NCI-H1694 treated with DMSO at 0.1 percent for 48 hours (cell line): ENCODE results near the gene TIMMDC1.

Source experiments
- DNase-seq: peaks from one replicate; lab custom pipeline; 2025; lab: John Stamatoyannopoulos, UW

Gene TIMMDC1, protein sequence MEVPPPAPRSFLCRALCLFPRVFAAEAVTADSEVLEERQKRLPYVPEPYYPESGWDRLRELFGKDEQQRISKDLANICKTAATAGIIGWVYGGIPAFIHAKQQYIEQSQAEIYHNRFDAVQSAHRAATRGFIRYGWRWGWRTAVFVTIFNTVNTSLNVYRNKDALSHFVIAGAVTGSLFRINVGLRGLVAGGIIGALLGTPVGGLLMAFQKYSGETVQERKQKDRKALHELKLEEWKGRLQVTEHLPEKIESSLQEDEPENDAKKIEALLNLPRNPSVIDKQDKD

DNA sequence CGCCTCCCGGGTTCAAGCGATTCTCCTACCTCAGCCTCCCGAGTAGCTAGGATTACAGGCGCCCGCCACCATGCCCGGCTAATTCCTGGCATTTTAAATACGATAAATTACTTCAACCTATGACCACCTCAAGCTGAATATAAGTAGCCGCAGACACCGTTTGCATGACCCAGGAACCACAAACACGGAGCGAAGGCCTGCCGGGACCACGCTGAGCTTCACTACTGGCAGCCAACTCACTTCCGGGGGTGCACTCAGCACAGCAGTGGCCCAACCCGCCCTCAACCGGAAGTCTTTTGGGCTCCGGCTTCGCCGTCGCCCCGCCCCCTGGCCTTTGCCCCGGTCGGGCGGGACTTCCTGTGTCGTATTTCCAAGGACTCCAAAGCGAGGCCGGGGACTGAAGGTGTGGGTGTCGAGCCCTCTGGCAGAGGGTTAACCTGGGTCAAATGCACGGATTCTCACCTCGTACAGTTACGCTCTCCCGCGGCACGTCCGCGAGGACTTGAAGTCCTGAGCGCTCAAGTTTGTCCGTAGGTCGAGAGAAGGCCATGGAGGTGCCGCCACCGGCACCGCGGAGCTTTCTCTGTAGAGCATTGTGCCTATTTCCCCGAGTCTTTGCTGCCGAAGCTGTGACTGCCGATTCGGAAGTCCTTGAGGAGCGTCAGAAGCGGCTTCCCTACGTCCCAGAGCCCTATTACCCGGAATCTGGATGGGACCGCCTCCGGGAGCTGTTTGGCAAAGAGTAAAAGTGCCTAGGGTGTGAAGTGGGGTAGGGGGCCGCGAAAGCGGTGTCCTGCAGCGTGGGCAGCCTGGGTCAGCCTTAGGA lies at the start of gene TIMMDC1:
Gene TIMMDC1 (plus strand): TSS at position 362 of the 826 bp plus-strand sequence. CDS start 187 bp downstream, at position 549.
- peak; percentile 89 for DNase-seq

DNA sequence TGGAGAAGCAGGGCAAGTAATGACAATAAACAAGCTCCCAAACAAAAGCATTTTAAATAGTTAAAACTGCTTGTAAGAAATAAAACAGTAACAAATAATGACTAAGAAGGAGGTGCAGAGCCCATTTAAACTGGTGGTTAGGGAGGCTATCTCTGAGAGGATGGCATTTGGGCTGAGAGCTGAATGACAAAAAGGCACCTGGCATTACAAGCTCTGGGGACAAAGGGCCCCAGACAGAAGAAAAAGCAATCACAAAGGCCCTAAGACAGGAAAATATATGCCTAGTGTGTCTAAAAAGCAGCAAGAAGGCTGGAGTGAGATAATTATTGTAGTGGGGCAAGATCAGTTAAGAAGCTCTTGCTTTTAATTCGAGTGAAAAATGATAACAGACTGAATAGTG lies 44.5 kb upstream of the TIMMDC1 start:
- no peak for DNase-seq

DNA sequence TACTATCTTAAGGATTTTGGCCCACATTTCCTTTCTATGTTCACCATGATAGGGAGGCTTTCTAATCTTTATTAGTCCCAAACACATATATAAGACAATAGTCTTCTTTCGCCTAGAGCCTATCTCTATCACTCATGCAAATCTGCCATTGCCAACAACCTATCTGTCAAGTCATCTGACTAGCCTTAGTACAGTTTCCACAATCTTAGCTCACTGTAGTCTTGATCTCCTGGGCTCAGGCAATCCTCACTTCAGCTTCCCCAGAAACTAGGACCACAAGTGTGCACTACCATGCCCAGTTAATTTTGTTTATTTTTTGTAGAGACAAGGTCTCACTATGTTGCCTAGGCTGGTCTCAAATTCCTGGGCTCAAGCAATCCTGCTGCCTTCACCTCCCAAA lies 41.9 kb upstream of the TIMMDC1 start:
- no peak for DNase-seq

DNA sequence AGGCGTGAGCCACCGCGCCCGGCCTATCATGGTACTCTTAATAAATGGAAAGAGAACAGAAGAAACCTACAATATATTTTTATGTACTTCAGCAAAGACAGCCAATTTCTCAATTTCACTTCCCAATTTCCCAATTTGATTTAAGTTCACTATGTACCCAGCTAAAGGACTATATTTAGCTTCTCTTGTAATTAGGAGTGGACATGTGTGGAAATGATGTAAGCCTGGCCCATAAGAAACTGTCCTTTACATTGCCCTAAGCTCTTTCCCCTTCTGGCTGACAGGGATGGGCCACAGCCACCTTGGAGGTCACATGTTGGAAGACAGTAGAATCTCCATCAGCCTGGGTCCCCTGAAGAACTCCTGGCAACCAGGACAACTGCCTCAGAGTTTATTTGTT lies 41.1 kb upstream of the TIMMDC1 start:
- DNase-seq, result no peak

DNA sequence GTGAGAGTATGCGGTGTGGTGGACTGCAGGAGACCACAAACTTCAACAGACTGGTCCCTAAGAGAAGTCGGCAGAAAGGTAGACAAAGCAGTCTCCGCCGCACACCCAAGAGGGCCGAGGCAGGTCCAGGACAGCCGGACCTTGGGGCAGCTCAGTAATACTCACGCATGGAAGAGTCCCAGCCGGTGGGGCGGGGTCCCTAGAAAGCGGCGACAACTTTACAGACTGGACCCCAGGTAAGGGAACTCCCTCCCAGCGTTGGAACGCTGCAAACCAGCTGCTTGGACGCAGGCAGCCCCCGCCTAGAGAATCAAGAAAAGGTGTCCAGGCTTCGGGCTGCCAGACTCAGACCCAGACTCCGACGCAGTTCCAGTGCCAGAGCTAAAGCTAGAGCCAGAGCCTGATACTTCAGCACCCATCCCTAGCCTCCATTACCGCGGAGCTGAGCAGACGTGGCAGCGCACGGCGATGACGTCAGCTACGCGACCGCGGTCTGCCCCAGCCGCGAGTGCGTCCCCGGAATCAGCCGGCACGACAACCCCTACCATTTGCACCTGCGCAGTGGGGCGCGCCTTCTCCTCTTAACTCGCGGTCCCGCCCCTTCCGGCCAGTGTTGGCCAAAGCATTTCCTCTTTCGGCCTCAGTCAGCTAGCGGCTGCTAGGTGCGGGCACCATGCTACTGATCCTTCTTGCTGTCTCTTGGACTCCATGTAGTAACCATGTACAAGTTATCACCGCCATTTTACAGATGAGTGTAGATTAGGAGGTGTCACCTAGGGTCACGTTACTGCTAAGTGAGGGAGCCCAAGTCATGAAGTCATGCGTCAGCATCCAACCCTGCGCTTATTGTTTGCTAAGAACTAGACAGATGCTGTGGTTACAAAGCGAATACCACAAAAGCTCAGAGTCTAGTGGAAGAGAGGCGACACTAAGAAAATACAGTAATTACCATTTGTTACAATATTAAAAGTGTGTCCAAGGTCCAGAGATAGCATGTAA lies 34.9 kb upstream of the TIMMDC1 start, which contains the start of gene TMEM39A:
Gene TMEM39A (minus strand): TSS at position 445 of the 999 bp plus-strand sequence. CDS start 1,541 bp downstream, outside the sequence.
- DNase-seq, result peak; percentile 91

DNA sequence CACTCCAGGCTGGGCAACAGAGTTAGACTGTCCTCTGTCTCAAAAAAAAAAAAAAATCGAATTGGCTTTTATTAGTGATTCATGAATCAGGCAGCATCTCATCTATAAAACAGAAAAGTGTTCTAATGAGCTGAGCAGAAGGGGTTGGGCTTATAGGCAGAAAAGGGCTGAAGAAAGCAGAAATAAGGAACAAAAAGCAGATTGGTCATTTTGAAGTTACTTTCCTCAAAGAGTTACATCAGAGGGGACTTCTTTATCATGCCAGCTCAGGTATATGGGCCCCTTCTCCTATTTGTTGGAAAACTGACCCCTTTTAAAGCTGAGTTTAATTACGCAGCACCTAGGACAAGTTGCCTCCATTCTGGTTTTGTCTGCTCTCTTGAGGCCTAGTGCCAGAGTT lies 30.3 kb upstream of the TIMMDC1 start:
- no peak for DNase-seq

DNA sequence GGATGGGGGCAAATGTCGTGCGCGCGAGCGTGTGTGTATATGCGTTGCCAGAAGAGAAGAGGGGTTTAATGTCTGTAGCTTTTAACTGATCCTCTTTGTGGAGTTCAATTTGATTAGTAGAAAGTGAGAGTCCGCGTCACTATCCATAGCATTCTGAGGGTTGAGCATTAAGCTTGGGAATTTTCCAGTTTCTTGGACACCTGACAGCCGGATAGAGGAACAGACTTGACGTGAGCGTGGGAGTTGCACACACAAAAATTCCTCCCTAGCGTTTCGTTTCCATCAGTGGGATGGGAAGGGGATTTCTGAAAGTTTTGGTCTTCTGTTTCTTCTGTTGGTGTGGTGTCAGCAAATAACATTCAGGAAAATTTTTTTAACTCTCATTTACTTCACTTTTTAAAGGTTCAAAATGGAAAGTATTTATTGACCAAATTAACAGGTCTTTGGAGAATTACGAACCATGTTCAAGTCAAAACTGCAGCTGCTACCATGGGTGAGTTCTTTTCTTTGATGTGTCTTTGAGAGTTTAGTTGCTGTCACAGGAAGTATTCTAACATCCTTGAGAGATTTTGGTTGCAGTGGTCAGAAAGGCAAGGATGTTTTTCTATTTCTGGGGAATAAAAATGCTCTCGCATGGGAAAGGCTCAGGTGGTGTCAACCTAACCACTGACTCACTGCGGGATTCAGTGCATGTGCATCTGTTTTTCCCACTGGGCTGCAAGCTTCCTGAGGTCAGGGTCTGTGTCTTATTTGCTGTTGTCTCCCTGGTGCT lies 28.7 kb upstream of the TIMMDC1 start:
- DNase-seq, result no peak

DNA sequence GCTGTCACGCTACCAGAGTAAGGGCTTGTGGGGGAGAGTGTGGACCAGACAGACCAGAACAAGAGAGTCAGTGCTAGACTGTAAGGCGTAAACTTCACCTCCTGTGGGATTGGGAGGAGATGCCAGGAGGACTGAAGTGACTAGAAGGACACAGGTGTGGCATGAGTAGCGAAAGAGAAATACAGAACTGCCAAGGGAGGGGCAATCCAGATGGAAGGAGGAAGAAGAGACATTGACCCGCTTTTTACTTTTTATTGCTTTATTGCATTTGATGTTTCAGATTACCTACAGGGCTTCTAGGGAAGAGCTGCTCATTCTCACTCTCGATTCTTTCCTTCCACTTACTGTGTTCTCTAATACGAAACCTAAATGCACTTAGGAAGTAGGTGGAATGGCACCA lies 27.5 kb upstream of the TIMMDC1 start:
- DNase-seq, result no peak

DNA sequence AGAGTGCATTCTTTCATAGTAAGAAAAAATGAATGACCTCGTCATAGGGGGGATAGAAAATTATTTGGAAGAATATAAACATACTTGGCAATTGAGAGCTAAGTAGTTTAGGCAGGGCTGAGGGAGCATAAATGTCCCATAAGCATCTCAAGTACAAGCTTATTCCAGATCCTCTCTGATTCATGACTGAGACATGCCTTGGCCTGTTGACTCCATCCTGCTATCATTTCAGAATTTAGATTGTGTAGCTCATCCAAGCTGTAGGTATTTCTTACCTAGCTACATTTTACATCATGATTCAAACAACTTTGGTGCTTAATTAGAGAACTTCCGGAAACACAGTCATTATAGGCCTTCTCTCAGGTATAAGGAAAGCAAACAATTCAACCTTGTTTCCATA lies 17.3 kb upstream of the TIMMDC1 start:
- DNase-seq, result no peak

DNA sequence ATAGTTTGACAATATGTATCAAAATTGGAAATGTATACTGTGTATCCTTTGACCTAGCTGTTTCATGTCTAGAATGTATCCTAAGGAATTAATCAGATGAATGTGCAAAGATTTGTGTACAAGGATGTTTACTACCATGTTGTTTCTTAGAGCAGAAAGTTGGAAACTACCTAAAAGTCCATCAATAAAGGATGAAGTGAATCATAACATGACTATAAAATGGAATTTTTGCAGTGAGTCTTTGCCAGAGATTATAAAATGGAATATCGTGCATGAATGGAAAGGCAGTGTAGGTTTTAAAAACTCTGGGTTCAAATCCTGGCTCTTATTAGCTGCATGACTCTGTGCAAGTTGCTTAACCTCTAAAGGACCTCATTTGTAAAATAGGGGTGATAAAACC lies 15.2 kb upstream of the TIMMDC1 start:
- DNase-seq, result no peak

DNA sequence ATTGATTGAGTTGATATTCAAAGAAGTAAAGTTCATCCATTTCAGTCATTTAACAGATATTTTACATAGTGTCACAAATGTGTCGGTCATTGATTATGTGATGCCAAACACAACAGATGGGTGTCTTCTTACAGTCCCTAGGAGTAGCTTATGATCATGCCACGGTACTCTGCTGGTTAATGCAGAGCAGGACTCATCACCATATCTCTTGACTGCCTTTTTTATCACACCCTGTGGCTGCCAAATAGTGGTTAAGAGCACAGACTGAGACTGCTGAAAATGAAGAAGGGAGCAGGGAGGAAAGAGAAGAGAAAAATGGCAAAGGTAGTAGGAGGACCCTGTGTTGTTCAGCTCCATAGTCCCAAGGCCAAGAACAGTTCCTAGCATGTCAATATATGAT lies 12.8 kb upstream of the TIMMDC1 start:
- DNase-seq, result no peak

DNA sequence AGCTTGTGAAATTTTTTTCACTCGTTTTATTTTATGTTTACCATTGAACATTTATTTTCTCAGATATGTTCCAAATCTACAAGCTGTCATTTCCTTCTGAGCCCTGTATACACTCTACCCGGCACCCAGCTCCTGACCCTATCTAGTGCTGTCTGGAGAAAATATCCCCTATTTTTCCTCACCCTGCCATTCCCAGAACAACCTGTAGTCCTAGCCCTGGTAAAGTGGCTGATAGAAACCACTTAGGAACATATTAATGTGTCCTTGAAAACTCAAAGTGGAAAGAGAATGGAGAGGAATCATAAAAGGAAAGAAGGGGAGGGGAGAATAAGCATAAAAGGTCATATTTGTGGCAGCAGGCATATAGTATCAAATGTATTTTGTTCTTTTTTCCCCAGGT lies 8.2 kb upstream of the TIMMDC1 start:
- no peak for DNase-seq

DNA sequence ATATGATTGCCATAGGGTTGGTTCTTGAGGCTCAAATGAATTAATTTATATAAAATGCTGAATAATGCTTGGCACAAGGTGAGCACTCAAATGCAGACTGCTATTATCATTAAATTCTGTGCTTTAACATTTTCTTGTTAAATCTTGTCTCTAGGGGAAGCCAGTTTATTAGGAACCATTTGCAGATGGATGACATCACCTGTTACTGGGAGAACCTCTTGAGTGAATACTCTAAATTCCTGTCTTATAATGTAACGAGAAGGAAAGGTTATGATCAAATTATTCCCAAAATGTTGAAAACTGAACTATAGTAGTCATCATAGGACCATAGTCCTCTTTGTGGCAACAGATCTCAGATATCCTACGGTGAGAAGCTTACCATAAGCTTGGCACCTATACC lies 6.2 kb upstream of the TIMMDC1 start:
- no peak for DNase-seq

DNA sequence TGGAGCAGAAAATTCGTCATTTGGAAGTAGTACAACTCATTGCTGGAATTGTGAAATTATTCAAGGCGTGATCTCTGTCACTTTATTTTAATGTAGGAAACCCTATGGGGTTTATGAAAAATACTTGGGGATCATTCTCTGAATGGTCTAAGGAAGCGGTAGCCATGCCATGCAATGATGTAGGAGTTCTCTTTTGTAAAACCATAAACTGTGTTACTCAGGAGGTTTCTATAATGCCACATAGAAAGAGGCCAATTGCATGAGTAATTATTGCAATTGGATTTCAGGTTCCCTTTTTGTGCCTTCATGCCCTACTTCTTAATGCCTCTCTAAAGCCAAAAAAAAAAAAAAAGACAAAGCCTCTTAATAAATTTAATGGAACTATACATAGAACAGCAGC lies 5.5 kb upstream of the TIMMDC1 start:
- no peak for DNase-seq

DNA sequence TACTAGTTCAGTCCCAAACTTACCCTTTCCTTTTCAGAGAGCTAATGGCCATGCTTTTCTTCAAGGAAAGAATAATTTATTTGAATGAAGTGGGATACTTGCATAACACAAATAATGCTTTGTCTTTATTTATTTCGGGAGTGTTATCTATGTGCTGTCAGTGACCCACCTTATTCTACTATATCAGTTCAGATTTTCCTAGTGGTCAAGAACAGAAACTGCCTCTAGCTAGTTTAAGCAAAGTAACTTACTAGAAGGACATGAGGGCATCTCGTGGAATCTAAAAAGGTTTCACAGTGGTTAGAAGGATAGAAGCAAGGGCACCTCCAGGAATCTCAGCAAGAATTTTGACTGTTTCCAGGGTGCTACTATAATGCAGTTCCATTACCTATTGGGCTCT lies 3.8 kb upstream of the TIMMDC1 start:
- no peak for DNase-seq

DNA sequence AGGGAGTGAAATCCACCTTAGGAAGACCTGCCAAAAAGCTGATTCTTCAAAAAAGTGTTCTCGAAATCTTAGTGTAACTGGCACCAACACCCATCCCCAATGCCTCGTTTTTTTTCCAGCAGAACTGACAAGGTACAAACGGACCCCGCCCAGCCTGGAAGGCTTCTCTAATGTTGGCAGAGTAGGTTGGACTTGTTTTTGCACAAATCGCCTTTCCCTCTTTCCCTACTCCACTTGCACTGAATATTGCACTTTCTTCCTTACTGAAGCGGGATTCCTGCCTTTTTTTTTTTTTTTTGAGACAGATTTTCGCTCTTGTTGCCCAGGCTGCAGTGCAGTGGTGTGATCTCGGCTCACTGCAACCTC lies 544 bp upstream of the TIMMDC1 start:
- no peak for DNase-seq

DNA sequence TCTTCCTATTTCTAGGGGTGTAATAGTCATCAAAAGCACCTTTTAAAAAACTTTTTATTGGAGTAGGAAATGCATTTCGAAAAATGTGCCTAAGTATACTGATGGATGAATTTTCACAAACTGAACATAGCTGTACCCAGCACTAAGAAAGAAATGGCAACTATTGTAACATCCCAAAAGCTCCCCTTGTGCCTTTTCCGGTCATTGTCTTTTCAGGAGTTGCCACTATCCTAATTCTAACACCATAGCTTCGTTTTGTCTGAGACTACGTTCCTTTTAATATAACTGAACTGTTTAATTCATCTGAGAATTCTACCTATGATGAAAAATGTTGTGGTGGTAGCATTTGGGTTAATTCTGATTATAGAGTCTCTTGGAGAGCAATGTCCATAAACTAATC lies 1.9 kb downstream of the TIMMDC1 start:
- no peak for DNase-seq

DNA sequence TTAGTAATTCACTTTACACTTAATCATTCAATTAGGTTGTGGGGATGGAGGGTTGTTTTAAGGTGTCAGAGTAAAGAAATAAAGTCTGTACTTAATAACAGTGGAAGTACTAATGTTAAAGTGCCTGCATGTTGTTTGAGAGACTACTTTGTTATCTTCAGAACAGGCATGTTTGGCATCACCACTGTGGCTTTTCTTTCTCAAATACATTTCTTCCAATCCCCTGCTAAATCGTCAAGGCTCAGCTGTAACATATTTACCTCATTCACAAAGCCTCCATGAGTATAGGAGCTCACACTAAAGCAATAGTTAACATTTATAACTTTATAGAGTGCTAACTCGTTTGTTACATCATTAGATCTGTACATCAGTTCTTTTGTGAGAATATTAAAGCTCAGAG lies 2.6 kb downstream of the TIMMDC1 start:
- no peak for DNase-seq

DNA sequence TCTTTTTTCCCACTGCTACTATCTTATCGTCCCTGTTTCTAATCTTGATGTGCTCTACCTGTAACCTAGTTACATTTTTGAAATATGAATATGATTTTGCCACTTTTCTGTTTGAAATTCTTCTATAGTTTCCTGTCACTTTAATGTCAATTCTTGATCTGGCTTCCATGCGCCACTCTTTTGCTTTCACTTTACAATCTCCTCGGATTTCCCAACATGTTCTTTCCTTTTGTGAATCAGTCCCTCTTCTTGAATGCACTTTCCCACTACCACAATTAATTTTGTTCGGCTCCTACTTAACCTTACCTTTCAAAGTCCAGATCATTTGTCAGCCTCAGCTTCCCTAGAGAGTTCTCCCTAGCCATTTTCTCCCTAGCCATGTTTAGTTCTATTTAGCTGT lies 8.3 kb downstream of the TIMMDC1 start:
- DNase-seq, result no peak

DNA sequence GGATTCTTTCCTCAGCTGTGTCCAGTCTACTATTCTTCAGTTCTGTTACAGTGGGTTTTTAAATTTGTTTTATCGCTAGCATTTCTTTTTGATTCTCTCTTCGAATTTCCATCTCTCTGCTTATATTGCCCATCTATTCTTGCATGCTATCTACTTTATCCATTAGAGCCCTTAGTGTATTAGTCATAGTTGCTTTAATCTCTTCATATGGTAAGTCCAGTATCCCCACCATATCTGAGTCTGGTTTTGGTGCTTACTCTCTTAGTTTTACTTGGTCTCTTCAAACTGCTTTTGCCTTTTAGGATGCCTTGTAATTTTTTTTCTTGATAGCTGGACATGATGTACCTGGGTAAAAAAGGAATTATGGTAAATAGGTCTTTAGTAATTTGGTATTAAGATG lies 9.1 kb downstream of the TIMMDC1 start:
- no peak for DNase-seq

DNA sequence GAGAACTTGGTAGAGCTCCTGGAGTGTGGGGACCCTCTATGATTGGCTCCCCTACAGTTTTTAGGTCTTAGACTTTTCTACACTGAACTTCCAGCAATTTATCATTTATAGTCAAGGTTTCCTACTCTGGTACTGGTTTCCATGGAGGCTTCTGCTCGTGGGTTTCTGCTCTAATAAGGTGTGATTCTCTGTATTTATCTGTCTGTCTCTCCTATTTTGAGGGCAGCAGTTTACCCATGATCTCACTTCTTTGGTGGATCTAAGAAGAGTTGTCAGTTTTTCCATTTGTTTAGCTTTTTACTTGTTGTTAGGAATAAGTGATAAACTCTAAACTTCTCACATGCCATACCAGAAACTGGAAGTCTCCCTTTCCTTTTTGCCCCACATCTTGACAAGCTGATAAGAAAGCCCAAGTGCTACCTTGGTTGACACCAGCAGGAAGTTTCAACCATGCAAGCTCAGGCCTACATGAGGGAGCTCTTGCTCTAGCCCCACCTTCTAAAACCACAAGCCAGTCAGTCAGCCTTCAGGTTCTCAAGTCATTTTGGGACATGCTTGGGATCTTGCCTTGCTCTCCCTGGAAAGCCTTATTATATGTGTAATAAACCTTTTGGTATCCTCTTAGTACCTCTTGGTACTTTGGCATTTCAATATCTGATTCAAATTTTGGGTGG lies 10.0 kb downstream of the TIMMDC1 start:
- no peak for DNase-seq
